Heart left ventricle (tissue), 16 donors: ENCODE results near the gene DAD1. TPM values are rescaled to one million over a fixed set of nuclear protein-coding genes. Genes with fewer than 3 reads are reported as not detected.

Experiments used
- ATAC-seq, 4 donors: fragments of 200-7000 bp; cut with Tn5 transposase; one replicate each; pipeline ENCODE4 v1.9.1; 2020 to 2022; ENCODE audit warnings: moderate library complexity in 4 of 4, mild to moderate bottlenecking in 3 of 4, moderate number of reproducible peaks in 1 of 4
- DNase-seq, 5 donors: peaks; one replicate each; pipeline ENCODE4 v3.0.0-alpha.2; 2020
- H3K27ac ChIP-seq, 12 donors: fragments of 200-600 bp; sonication (generic) in 4 of 12; one replicate each; pipeline versions ENCODE4 v1.5.0 to v1.8.0; 2016 to 2022; ENCODE audit warnings: mild to moderate bottlenecking in 2 of 12
- H3K27me3 ChIP-seq, 9 donors: fragments of 200-600 bp; sonication (generic) in 2 of 9; one replicate each; pipeline versions ENCODE4 v1.5.1 to v1.8.0; 2016 to 2022; ENCODE audit warnings: mild to moderate bottlenecking in 3 of 9
- H3K36me3 ChIP-seq, 9 donors: fragments of 200-600 bp; sonication (generic) in 2 of 9; one replicate each; pipeline versions ENCODE4 v1.5.0 to v1.8.0; 2018 to 2022; ENCODE audit warnings: mild to moderate bottlenecking in 2 of 9
- H3K4me1 ChIP-seq, 12 donors: fragments of 200-600 bp; sonication (generic) in 4 of 12; one replicate each; pipeline versions ENCODE4 v1.5.0 to v1.8.0; 2016 to 2022; ENCODE audit warnings: mild to moderate bottlenecking in 3 of 12
- H3K4me3 ChIP-seq, 12 donors: fragments of 200-600 bp; sonication (generic) in 4 of 12; one replicate each; pipeline versions ENCODE4 v1.5.0 to v1.8.0; 2017 to 2022; ENCODE audit warnings: mild to moderate bottlenecking in 9 of 12, moderate library complexity in 4 of 12
- H3K9me3 ChIP-seq, 12 donors: fragments of 200-600 bp; sonication (generic) in 4 of 12; one replicate each; pipeline versions ENCODE4 v1.5.0 to v1.8.0; 2016 to 2022; ENCODE audit warnings: mild to moderate bottlenecking in 1 of 12
- POLR2A ChIP-seq, 2 donors: fragments of 450-650 bp; IDR thresholded peaks; one replicate each; pipeline ENCODE4 v1.6.1; 2017; ENCODE audit warnings: antibody characterized with exemption in 2 of 2, mild to moderate bottlenecking in 2 of 2, moderate library complexity in 2 of 2
- WGBS, 4 donors: extraction: QIAGEN DNeasy Blood & Tissue Kit in 2 of 4; methylation state at CpG; one replicate each; pipeline versions ENCODE4 v1.1.5 to v1.1.7; 2013 to 2018; 5-methylcytosine and 5-hydroxymethylcytosine counted together
- intact Hi-C, 10 donors: fragments of 100-400 bp; cut with DNase I; formaldehyde crosslinking; loops; one replicate each; pipeline versions ENCODE4 v1.11.1 to v1.14.2; 2022
- polyA plus RNA-seq, 2 donors: library from polyadenylated mRNA; stranded (reverse); fragments of 200-250 nt; gene quantifications; one replicate each; pipeline ENCODE4 v1.2.3, GENCODE V29; 2013
- total RNA-seq, 9 donors: library from RNA; depleted of rRNA in 2 of 9; stranded (reverse); fragments of >200 nt in 2 of 9; fragmentation: NEBNext Ultra II Directional in 3 of 9; extraction: Animal tissue kit (Norgen Biotek cat#: 25700) in 3 of 9; gene quantifications; one replicate each; pipeline versions ENCODE4 v1.1.0 to v1.2.4, GENCODE V29; 2016 to 2023
- TF ChIP-seq, protein P1 (sequence below), 12 donors: fragments of 200-600 bp; sonication (generic) in 4 of 12; IDR thresholded peaks; one replicate each; pipeline versions ENCODE4 v1.5.0 to v1.8.0; 2018 to 2022; ENCODE audit warnings: antibody characterized with exemption in 12 of 12, mild to moderate bottlenecking in 5 of 12
- donor health status: ischemic (EF 13 %, LVEDD 7.1; RV severe dilation, severe dysfunction).
- donor health status: healthy with polysubstance abuse.
- donor health status: DM: no; HTN: yes; CAD: no.
- donor health status: DM: no; HTN: no; CAD: no.
- donor health status: ischemic (EF 25% LVEDD 6.9; RV normal size, moderate dysfunction).
- donor health status: ischemic (EF 25% LVEDD 5.7; RV mildly dilated, moderate dysfunction).
- donor health status: healthy.
- donor health status: DM: yes; HTN: yes; CAD: no.
- donor health status: ischemic (EF 35%, LVEDD 5.7; RV mildly dilated, moderate dysfunction).
- donor health status: nonischemic (EF 11% LVEDD 7.7; RV severe dilation, severe dysfunction).
- donor health status: DM: yes; HTN: yes; CAD: no.
- donor health status: PGD.
- donor health status: ischemic (EF 29% LVEDD 5.4; RV normal size, mild dysfunction).
- donor health status: nonischemic (EF 23%, LVEDD 6.1; RV moderate dilation, normal function).

Gene DAD1
- total and polyA plus RNA-seq, 11 donors = 108 to 402 (median 147) TPM

DNA sequence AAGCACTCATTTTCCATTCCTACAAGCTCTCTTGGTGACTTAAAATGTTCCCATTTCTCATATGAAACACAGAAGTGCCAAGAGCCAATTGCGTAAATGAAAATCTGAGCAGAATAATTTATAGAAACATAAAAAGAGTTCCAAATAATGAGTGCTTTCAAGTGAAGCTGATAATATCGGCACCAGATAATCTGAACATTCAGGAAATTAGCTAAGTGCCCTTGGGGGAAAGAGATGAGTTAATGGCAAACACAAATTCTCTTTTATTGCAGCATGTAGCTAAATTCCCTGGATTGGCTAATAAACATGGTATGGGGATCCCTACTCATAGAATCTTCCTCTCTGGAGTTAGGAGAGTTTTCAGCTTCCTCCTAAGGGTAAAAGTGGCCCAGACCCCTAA is 46.7 kb downstream of the DAD1 start:
- Histone ChIP-seq H3K4me3 (peak overlapping the region in 1 of 12 donors; percentile 8), H3K27me3 (no peaks in the 10 kb centered on the region), H3K4me1 (peaks cover 0 to 72% (median 21%) of the 10 kb centered on the region in 12 donors), H3K9me3 (no peaks in the 10 kb centered on the region), H3K36me3 (no peaks in the 10 kb centered on the region), H3K27ac (peak overlapping the region in 1 of 12 donors; percentile 87)
- ATAC-seq = no peak
- WGBS, 4 donors = 69 to 80% (median 75%) methylated on average over 2 of the region's 2 CpGs
- no peak for DNase-seq
- intact Hi-C loops = loop anchor here in 2 of 10 donors (10.0 kb wide), 2 partner anchors 48 to 68 kb away; no protein-coding TSS in a partner anchor
- TF ChIP-seq, protein P1, sequence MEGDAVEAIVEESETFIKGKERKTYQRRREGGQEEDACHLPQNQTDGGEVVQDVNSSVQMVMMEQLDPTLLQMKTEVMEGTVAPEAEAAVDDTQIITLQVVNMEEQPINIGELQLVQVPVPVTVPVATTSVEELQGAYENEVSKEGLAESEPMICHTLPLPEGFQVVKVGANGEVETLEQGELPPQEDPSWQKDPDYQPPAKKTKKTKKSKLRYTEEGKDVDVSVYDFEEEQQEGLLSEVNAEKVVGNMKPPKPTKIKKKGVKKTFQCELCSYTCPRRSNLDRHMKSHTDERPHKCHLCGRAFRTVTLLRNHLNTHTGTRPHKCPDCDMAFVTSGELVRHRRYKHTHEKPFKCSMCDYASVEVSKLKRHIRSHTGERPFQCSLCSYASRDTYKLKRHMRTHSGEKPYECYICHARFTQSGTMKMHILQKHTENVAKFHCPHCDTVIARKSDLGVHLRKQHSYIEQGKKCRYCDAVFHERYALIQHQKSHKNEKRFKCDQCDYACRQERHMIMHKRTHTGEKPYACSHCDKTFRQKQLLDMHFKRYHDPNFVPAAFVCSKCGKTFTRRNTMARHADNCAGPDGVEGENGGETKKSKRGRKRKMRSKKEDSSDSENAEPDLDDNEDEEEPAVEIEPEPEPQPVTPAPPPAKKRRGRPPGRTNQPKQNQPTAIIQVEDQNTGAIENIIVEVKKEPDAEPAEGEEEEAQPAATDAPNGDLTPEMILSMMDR (IDR thresholded peaks at IDR 0.05) = no peak

DNA sequence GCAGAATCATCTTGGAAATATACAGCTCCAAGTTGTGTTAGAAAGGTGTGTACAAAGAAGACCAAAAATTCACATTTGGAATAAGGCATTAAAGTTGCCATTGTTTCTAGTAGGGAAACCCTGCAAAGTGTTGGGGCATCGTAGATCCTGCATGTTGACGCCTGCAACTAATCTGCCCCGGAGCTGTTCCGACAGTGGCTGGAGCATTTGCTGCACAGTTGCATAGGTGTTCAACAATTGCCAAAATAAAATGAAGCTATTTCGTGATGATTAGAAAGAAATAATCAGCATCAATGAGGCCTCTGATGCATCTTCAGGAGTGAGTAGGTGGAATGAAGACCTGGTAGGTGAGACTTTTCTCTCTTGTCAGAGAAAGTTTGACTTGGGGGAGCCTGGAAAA is 47.3 kb downstream of the DAD1 start:
- Histone ChIP-seq H3K36me3 (no peaks in the 10 kb centered on the region), H3K9me3 (no peaks in the 10 kb centered on the region), H3K27ac (peak overlapping the region in 1 of 12 donors; percentile 87), H3K4me1 (peaks cover 0 to 72% (median 20%) of the 10 kb centered on the region in 12 donors), H3K27me3 (no peaks in the 10 kb centered on the region), H3K4me3 (peak overlapping the region in 1 of 12 donors; percentile 8)
- intact Hi-C loops = loop anchor here in 2 of 10 donors (10.0 kb wide), 2 partner anchors 47 to 67 kb away; no protein-coding TSS in a partner anchor
- no peak for ATAC-seq
- TF ChIP-seq, protein P1 (IDR thresholded peaks at IDR 0.05) = no peak
- no peak for TF ChIP-seq POLR2A (IDR thresholded peaks at IDR 0.05)
- WGBS, 4 donors = 91 to 97% (median 96%) methylated on average over 5 of the region's 5 CpGs
- no peak for DNase-seq

DNA sequence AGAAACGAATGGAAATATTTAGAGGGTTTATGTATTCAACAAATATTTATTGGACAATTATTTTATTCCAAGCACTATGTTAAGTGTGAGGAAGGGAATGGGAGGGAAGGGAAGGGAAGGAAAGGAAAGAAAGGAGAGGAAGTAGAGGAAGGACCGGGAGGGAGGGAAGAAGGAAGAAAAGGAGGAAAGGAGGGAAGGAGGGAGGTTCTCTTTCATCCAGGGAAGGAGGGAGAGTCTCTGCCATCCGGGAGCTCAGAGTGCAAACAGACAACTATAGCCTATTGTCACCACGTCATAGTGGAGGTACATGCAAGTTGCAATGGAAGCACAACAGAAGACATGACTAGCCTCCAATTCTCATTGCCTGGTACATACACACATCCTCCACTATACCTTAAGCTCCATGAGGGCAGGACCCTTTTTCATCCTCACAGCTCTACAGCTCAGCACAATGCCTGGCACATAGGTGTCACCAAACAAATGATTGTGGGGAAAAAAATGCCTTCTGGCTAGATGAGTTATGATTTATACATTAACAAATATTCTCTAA is 48.1 kb downstream of the DAD1 start:
- peak overlapping the region in 1 of 12 donors; percentile 87 for H3K27ac ChIP-seq
- TF ChIP-seq POLR2A (IDR thresholded peaks at IDR 0.05) = no peak
- TF ChIP-seq, protein P1 (IDR thresholded peaks at IDR 0.05) = no peak

GRCh38 chr14:22540293-22540692 is 48.7 kb downstream of the DAD1 start:
- peak overlapping the region in 1 of 12 donors; percentile 30 for H3K4me3 ChIP-seq
- DNase-seq (no peak), ATAC-seq (no peak)
- peaks cover 0 to 72% (median 21%) of the 10 kb centered on the region in 12 donors for H3K4me1 ChIP-seq
- TF ChIP-seq, protein P1 (IDR thresholded peaks at IDR 0.05) = no peak
- TF ChIP-seq POLR2A (IDR thresholded peaks at IDR 0.05) = no peak
- peak overlapping the region in 1 of 12 donors; percentile 87 for H3K27ac ChIP-seq
- no peaks in the 10 kb centered on the region for H3K36me3 ChIP-seq
- 39 to 60% (median 54%) methylated on average over 1 of the region's 1 CpG for WGBS, 4 donors
- H3K9me3 ChIP-seq = no peaks in the 10 kb centered on the region
- no peaks in the 10 kb centered on the region for H3K27me3 ChIP-seq
- intact Hi-C loops = loop anchor here in 2 of 10 donors (10.0 kb wide), 2 partner anchors 45 to 65 kb away; no protein-coding TSS in a partner anchor

More for the DNA sequence above, 48.1 kb downstream of the DAD1 start:
- Histone ChIP-seq H3K9me3 (no peaks in the 10 kb centered on the region), H3K4me3 (peak overlapping the region in 1 of 12 donors; percentile 30), H3K36me3 (no peaks in the 10 kb centered on the region), H3K27me3 (no peaks in the 10 kb centered on the region), H3K4me1 (peaks cover 0 to 72% (median 22%) of the 10 kb centered on the region in 12 donors)
- no peak for DNase-seq
- WGBS, 4 donors = 71 to 76% (median 74%) methylated on average over 4 of the region's 4 CpGs
- ATAC-seq = no peak
- intact Hi-C loops = loop anchor here in 2 of 10 donors (10.0 kb wide), 2 partner anchors 46 to 66 kb away; no protein-coding TSS in a partner anchor
